Erythroblast (primary cell): ENCODE measurements around the gene EYS.

Experiments used
- GATA1 ChIP-seq: IDR thresholded peaks from 2 replicates; pipeline ENCODE4 v1.6.1; 2011; ENCODE audit warnings: low read depth, mild to moderate bottlenecking, control low read depth, low read length, moderate library complexity
- POLR2A ChIP-seq: IDR thresholded peaks from 2 replicates; pipeline ENCODE4 v1.6.1; 2011; ENCODE audit warnings: mild to moderate bottlenecking, low read length

- TF ChIP-seq POLR2A (no peak), GATA1 (no peak)
Observed at GRCh38 chr6:64252256-64252655, 1454.8 kb downstream of the EYS start.
